ENCODE measurements around the gene CHD9.

CHD9 gene

DNA sequence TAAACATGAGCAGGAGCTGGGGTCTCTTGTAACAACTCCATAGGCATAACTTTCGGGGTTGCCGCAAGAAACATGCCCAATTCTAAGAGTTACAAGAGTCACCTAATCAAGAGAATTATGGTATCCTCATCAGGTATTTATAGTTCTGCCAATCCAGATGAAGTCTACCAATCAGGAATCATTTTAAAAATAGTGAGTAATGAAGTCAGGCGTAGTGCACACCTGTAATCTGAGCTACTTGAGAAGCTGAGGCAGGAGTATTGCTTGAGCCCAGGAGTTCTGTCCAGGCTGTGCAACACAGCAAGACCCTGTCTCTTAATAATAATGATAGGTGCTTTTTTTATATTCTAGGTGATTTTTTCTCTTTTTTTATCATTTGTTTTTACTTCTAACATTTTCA, 251.0 kb downstream of the CHD9 start:
- Histone ChIP-seq H3K79me2 (ENCODE audit: insufficient read depth, low read length) (no peaks in the 10 kb centered on the region), H3K4me3 (ENCODE audit: insufficient read depth, low read length, poor library complexity, severe bottlenecking) (no peak overlapping the region), H3K27ac (ENCODE audit: low read depth, low read length) (no peak overlapping the region), H3K9ac (ENCODE audit: low read length) (no peak overlapping the region), H2AFZ (ENCODE audit: low read depth, low read length, severe bottlenecking) (no peak overlapping the region), H3F3A (ENCODE audit: insufficient read depth) (no peaks in the 10 kb centered on the region), H3K27me3 (ENCODE audit: low read length) (no peaks in the 10 kb centered on the region), H3K9me3 (ENCODE audit: insufficient read depth, low read length) (no peaks in the 10 kb centered on the region), H4K20me1 (ENCODE audit: low read depth, low read length) (no peaks in the 10 kb centered on the region), H3K36me3 (ENCODE audit: low read length) (peaks cover 27% of the 10 kb centered on the region; the same call in 1 of the 2 replicates), H3K4me2 (ENCODE audit: low read depth, low read length, poor library complexity, severe bottlenecking) (no peak overlapping the region), H3K9me2 (replicated peaks; ENCODE audit: insufficient read depth, low read length) (no peaks in the 10 kb centered on the region)
- TF ChIP-seq, protein P1, sequence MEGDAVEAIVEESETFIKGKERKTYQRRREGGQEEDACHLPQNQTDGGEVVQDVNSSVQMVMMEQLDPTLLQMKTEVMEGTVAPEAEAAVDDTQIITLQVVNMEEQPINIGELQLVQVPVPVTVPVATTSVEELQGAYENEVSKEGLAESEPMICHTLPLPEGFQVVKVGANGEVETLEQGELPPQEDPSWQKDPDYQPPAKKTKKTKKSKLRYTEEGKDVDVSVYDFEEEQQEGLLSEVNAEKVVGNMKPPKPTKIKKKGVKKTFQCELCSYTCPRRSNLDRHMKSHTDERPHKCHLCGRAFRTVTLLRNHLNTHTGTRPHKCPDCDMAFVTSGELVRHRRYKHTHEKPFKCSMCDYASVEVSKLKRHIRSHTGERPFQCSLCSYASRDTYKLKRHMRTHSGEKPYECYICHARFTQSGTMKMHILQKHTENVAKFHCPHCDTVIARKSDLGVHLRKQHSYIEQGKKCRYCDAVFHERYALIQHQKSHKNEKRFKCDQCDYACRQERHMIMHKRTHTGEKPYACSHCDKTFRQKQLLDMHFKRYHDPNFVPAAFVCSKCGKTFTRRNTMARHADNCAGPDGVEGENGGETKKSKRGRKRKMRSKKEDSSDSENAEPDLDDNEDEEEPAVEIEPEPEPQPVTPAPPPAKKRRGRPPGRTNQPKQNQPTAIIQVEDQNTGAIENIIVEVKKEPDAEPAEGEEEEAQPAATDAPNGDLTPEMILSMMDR (IDR thresholded peaks at IDR 0.05; ENCODE audit: insufficient read depth, low read length, poor library complexity, severe bottlenecking), result no peak
- no peak for TF ChIP-seq EZH2phosphoT487 (conservative IDR thresholded peaks at IDR 0.05; ENCODE audit: low read length)

DNA sequence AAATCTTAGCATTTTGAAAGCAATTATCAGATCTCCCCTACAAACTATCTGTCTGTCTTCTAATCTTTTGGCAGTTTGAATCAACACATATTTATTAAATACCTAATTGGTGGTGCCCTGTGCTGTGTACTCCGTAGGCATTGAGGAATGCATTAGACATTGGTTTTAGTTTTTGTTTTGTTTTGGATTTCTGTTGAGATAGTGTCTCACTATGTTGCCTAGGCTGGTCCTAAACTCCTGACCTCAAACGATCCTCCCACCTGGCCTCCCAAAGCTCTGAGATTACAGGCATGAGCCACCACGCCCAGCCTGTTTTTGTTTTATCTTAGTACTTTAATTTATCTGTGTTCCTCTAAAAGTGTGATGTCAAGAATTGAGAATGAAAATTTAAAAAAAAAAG, 254.7 kb downstream of the CHD9 start:
- no peaks in the 10 kb centered on the region for H3K79me2 ChIP-seq (ENCODE audit: insufficient read depth, low read length)
- H2AFZ ChIP-seq (ENCODE audit: low read depth, low read length, severe bottlenecking), result no peak overlapping the region
- no peaks in the 10 kb centered on the region for H4K20me1 ChIP-seq (ENCODE audit: low read depth, low read length)
- H3K9ac ChIP-seq (ENCODE audit: low read length), result no peak overlapping the region
- no peaks in the 10 kb centered on the region for H3F3A ChIP-seq (ENCODE audit: insufficient read depth)
- no peaks in the 10 kb centered on the region for H3K9me3 ChIP-seq (ENCODE audit: insufficient read depth, low read length)
- no peak for TF ChIP-seq EZH2phosphoT487 (conservative IDR thresholded peaks at IDR 0.05; ENCODE audit: low read length)
- TF ChIP-seq, protein P1 (IDR thresholded peaks at IDR 0.05; ENCODE audit: insufficient read depth, low read length, poor library complexity, severe bottlenecking), result no peak
- H3K36me3 ChIP-seq (ENCODE audit: low read length), result peaks cover 40% of the 10 kb centered on the region; the same call in 1 of the 2 replicates
- no peak overlapping the region for H3K4me3 ChIP-seq (ENCODE audit: insufficient read depth, low read length, poor library complexity, severe bottlenecking)
- no peaks in the 10 kb centered on the region for H3K27me3 ChIP-seq (ENCODE audit: low read length)
- no peak overlapping the region for H3K27ac ChIP-seq (ENCODE audit: low read depth, low read length)
- H3K4me2 ChIP-seq (ENCODE audit: low read depth, low read length, poor library complexity, severe bottlenecking), result no peak overlapping the region
- H3K9me2 ChIP-seq (replicated peaks; ENCODE audit: insufficient read depth, low read length), result no peaks in the 10 kb centered on the region

DNA sequence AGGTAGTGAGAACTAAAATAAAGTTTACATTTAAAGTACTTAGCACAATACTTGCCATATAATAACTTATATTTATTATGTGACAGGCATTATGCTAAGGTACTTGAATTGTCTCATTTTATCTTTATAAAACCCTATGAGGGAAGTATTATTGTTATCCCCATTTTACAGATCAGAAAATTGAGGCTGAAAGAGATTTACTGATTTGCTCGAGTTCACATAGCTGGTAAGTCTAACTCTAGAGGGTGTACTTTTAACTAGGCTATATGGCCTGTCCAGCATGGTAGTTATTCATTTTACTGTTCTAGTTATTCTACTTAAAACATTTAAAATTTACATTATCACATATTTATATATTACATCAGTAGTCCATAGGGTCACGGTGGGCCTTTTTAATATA, 266.2 kb downstream of the CHD9 start:
- Histone ChIP-seq H3K4me2 (ENCODE audit: low read depth, low read length, poor library complexity, severe bottlenecking) (no peak overlapping the region), H3K36me3 (ENCODE audit: low read length) (peaks cover 39% of the 10 kb centered on the region)

More for the DNA sequence above, 266.2 kb downstream of the CHD9 start:
- Histone ChIP-seq H3K9me3 (ENCODE audit: insufficient read depth, low read length) (no peaks in the 10 kb centered on the region), H3K4me3 (ENCODE audit: insufficient read depth, low read length, poor library complexity, severe bottlenecking) (no peak overlapping the region), H3K79me2 (ENCODE audit: insufficient read depth, low read length) (no peaks in the 10 kb centered on the region), H3K9me2 (replicated peaks; ENCODE audit: insufficient read depth, low read length) (no peaks in the 10 kb centered on the region), H3K9ac (ENCODE audit: low read length) (no peak overlapping the region), H3K27ac (ENCODE audit: low read depth, low read length) (no peak overlapping the region), H2AFZ (ENCODE audit: low read depth, low read length, severe bottlenecking) (no peak overlapping the region), H4K20me1 (ENCODE audit: low read depth, low read length) (no peaks in the 10 kb centered on the region), H3F3A (ENCODE audit: insufficient read depth) (peaks cover 5% of the 10 kb centered on the region; the same call in 1 of the 2 replicates), H3K27me3 (ENCODE audit: low read length) (no peaks in the 10 kb centered on the region)
- TF ChIP-seq, protein P1 (IDR thresholded peaks at IDR 0.05; ENCODE audit: insufficient read depth, low read length, poor library complexity, severe bottlenecking), result no peak
- no peak for TF ChIP-seq EZH2phosphoT487 (conservative IDR thresholded peaks at IDR 0.05; ENCODE audit: low read length)
